ENCODE measurements around the gene DDX6.
"Not testable (repeated sequence)": the region's sequence is repeated elsewhere in the genome, so short reads cannot be mapped to it uniquely, and the experiment has no call there.

The DDX6 gene

GRCh38 chr11:118786657-118787056 lies 4.3 kb downstream of the DDX6 start:
- H3K9me3 ChIP-seq (ENCODE audit: control insufficient read depth, low read length), result no peaks in the 10 kb centered on the region
- H3K9ac ChIP-seq (ENCODE audit: low read length), result no peak overlapping the region
- no peaks in the 10 kb centered on the region for H3K36me3 ChIP-seq (ENCODE audit: control insufficient read depth, insufficient read depth, low read length)
- H3K4me1 ChIP-seq (ENCODE audit: control insufficient read depth, insufficient read depth, low read length), result peaks cover 10% of the 10 kb centered on the region
- no peaks in the 10 kb centered on the region for H3K27me3 ChIP-seq (ENCODE audit: control insufficient read depth, insufficient read depth, low read length)
- no peak overlapping the region for H3K4me3 ChIP-seq (ENCODE audit: low read length)

- Histone ChIP-seq H3K36me3 (ENCODE audit: control insufficient read depth, insufficient read depth, low read length) (no peaks in the 10 kb centered on the region), H3K4me3 (ENCODE audit: low read length) (no peak overlapping the region), H3K27me3 (ENCODE audit: control insufficient read depth, insufficient read depth, low read length) (no peaks in the 10 kb centered on the region), H3K9ac (ENCODE audit: low read length) (no peak overlapping the region), H3K4me1 (ENCODE audit: control insufficient read depth, insufficient read depth, low read length) (peaks cover 10% of the 10 kb centered on the region), H3K9me3 (ENCODE audit: control insufficient read depth, low read length) (no peaks in the 10 kb centered on the region)
Measured at GRCh38 chr11:118785362-118785761, 5.6 kb downstream of the DDX6 start.

- Histone ChIP-seq H3K9me3 (ENCODE audit: control insufficient read depth, low read length) (no peaks in the 10 kb centered on the region), H3K9ac (ENCODE audit: low read length) (no peak overlapping the region), H3K4me1 (ENCODE audit: control insufficient read depth, insufficient read depth, low read length) (peaks cover 10% of the 10 kb centered on the region), H3K4me3 (ENCODE audit: low read length) (no peak overlapping the region), H3K27me3 (ENCODE audit: control insufficient read depth, insufficient read depth, low read length) (no peaks in the 10 kb centered on the region), H3K36me3 (ENCODE audit: control insufficient read depth, insufficient read depth, low read length) (no peaks in the 10 kb centered on the region)
Measured at GRCh38 chr11:118783724-118784495, 7.1 kb downstream of the DDX6 start.

GRCh38 chr11:118783324-118783723 lies 7.6 kb downstream of the DDX6 start:
- H3K9me3 ChIP-seq (ENCODE audit: control insufficient read depth, low read length); H3K4me1 ChIP-seq (ENCODE audit: control insufficient read depth, insufficient read depth, low read length); H3K36me3 ChIP-seq (ENCODE audit: control insufficient read depth, insufficient read depth, low read length); H3K4me3 ChIP-seq (ENCODE audit: low read length); H3K27me3 ChIP-seq (ENCODE audit: control insufficient read depth, insufficient read depth, low read length); H3K9ac ChIP-seq (ENCODE audit: low read length): not testable (repeated sequence)

GRCh38 chr11:118778898-118779297 lies 12.1 kb downstream of the DDX6 start:
- no peak overlapping the region for H3K9ac ChIP-seq (ENCODE audit: low read length)
- H3K36me3 ChIP-seq (ENCODE audit: control insufficient read depth, insufficient read depth, low read length), result peaks cover 3% of the 10 kb centered on the region

GRCh38 chr11:118774032-118774431 lies 16.9 kb downstream of the DDX6 start:
- Histone ChIP-seq H3K4me3 (ENCODE audit: low read length) (no peak overlapping the region), H3K9ac (ENCODE audit: low read length) (no peak overlapping the region), H3K4me1 (ENCODE audit: control insufficient read depth, insufficient read depth, low read length) (no peaks in the 10 kb centered on the region), H3K9me3 (ENCODE audit: control insufficient read depth, low read length) (no peaks in the 10 kb centered on the region), H3K27me3 (ENCODE audit: control insufficient read depth, insufficient read depth, low read length) (no peaks in the 10 kb centered on the region), H3K36me3 (ENCODE audit: control insufficient read depth, insufficient read depth, low read length) (peaks cover 3% of the 10 kb centered on the region)

More at GRCh38 chr11:118778898-118779297, 12.1 kb downstream of the DDX6 start:
- H3K27me3 ChIP-seq (ENCODE audit: control insufficient read depth, insufficient read depth, low read length), result no peaks in the 10 kb centered on the region
- H3K4me3 ChIP-seq (ENCODE audit: low read length), result no peak overlapping the region
- H3K4me1 ChIP-seq (ENCODE audit: control insufficient read depth, insufficient read depth, low read length), result no peaks in the 10 kb centered on the region
- H3K9me3 ChIP-seq (ENCODE audit: control insufficient read depth, low read length), result no peaks in the 10 kb centered on the region

- Histone ChIP-seq H3K9ac (ENCODE audit: low read length) (no peak overlapping the region), H3K9me3 (ENCODE audit: control insufficient read depth, low read length) (no peaks in the 10 kb centered on the region), H3K4me1 (ENCODE audit: control insufficient read depth, insufficient read depth, low read length) (no peaks in the 10 kb centered on the region), H3K27me3 (ENCODE audit: control insufficient read depth, insufficient read depth, low read length) (no peaks in the 10 kb centered on the region), H3K4me3 (ENCODE audit: low read length) (no peak overlapping the region), H3K36me3 (ENCODE audit: control insufficient read depth, insufficient read depth, low read length) (peaks cover 3% of the 10 kb centered on the region)
Measured at GRCh38 chr11:118771547-118772288, 19.2 kb downstream of the DDX6 start.

GRCh38 chr11:118768690-118769089 lies 22.3 kb downstream of the DDX6 start:
- Histone ChIP-seq H3K27me3 (ENCODE audit: control insufficient read depth, insufficient read depth, low read length) (no peaks in the 10 kb centered on the region), H3K4me1 (ENCODE audit: control insufficient read depth, insufficient read depth, low read length) (no peaks in the 10 kb centered on the region), H3K36me3 (ENCODE audit: control insufficient read depth, insufficient read depth, low read length) (peaks cover 3% of the 10 kb centered on the region), H3K4me3 (ENCODE audit: low read length) (no peak overlapping the region), H3K9me3 (ENCODE audit: control insufficient read depth, low read length) (no peaks in the 10 kb centered on the region), H3K9ac (ENCODE audit: low read length) (no peak overlapping the region)

- no peak overlapping the region for H3K9ac ChIP-seq (ENCODE audit: low read length)
- H3K4me3 ChIP-seq (ENCODE audit: low read length), result no peak overlapping the region
- no peaks in the 10 kb centered on the region for H3K4me1 ChIP-seq (ENCODE audit: control insufficient read depth, insufficient read depth, low read length)
- no peaks in the 10 kb centered on the region for H3K9me3 ChIP-seq (ENCODE audit: control insufficient read depth, low read length)
- no peaks in the 10 kb centered on the region for H3K27me3 ChIP-seq (ENCODE audit: control insufficient read depth, insufficient read depth, low read length)
- peaks cover 3% of the 10 kb centered on the region for H3K36me3 ChIP-seq (ENCODE audit: control insufficient read depth, insufficient read depth, low read length)
Measured at GRCh38 chr11:118766035-118766434, 24.9 kb downstream of the DDX6 start.

- H3K36me3 ChIP-seq (ENCODE audit: control insufficient read depth, insufficient read depth, low read length); H3K4me1 ChIP-seq (ENCODE audit: control insufficient read depth, insufficient read depth, low read length); H3K9ac ChIP-seq (ENCODE audit: low read length); H3K9me3 ChIP-seq (ENCODE audit: control insufficient read depth, low read length); H3K4me3 ChIP-seq (ENCODE audit: low read length); H3K27me3 ChIP-seq (ENCODE audit: control insufficient read depth, insufficient read depth, low read length): not testable (repeated sequence)
Measured at GRCh38 chr11:118765095-118765691, 25.8 kb downstream of the DDX6 start.

GRCh38 chr11:118763041-118763440 lies 27.9 kb downstream of the DDX6 start:
- no peaks in the 10 kb centered on the region for H3K27me3 ChIP-seq (ENCODE audit: control insufficient read depth, insufficient read depth, low read length)
- H3K9me3 ChIP-seq (ENCODE audit: control insufficient read depth, low read length), result no peaks in the 10 kb centered on the region
- H3K9ac ChIP-seq (ENCODE audit: low read length), result no peak overlapping the region
- H3K4me3 ChIP-seq (ENCODE audit: low read length), result no peak overlapping the region
- peaks cover 4% of the 10 kb centered on the region for H3K36me3 ChIP-seq (ENCODE audit: control insufficient read depth, insufficient read depth, low read length)
- H3K4me1 ChIP-seq (ENCODE audit: control insufficient read depth, insufficient read depth, low read length), result no peaks in the 10 kb centered on the region

- H3K36me3 ChIP-seq (ENCODE audit: control insufficient read depth, insufficient read depth, low read length); H3K9me3 ChIP-seq (ENCODE audit: control insufficient read depth, low read length); H3K4me3 ChIP-seq (ENCODE audit: low read length); H3K4me1 ChIP-seq (ENCODE audit: control insufficient read depth, insufficient read depth, low read length); H3K9ac ChIP-seq (ENCODE audit: low read length); H3K27me3 ChIP-seq (ENCODE audit: control insufficient read depth, insufficient read depth, low read length): not testable (repeated sequence)
Measured at GRCh38 chr11:118761981-118762380, 29.0 kb downstream of the DDX6 start.

Data from mucosa of stomach (tissue), 1 donor.